H1 (cell line): ENCODE measurements around the gene ARSB. TPM values are rescaled to one million over a fixed set of nuclear protein-coding genes. Genes with fewer than 3 reads are reported as not detected.

Experiments used
- CHD7 ChIP-seq: fragments of 300-600 bp; sonication (generic); IDR thresholded peaks from 2 replicates; pipeline ENCODE4 v1.7.1; 2012; ENCODE audit warnings: low read length, moderate library complexity, mild to moderate bottlenecking, inconsistent platforms; ENCODE audit not compliant: insufficient replicate concordance
- polyA plus RNA-seq, 7 experiments: library from polyadenylated mRNA; depleted of rRNA in 3 of 7; stranded (reverse) in 5 of 7; unstranded in 2 of 7; fragments of >200 nt in 5 of 7; fragments of 200-250 nt in 2 of 7; gene quantifications; 1 replicate in 5 of 7; 2 replicates in 1 of 7; 4 replicates in 1 of 7; pipeline versions ENCODE4 v1.2.1 to v1.2.3, GENCODE V29; 2011 to 2013; ENCODE audit warnings: missing spikeins in 2 of 7, mixed read lengths in 2 of 7
- total RNA-seq: library from RNA; stranded (reverse); fragmentation: NEBNext Ultra II Directional; extraction: Animal tissue kit (Norgen Biotek cat#: 25700); gene quantifications from 2 replicates; pipeline ENCODE4 v1.2.1, GENCODE V29; 2021

Gene ARSB
- total and polyA plus RNA-seq, 2 of the 8 experiments (the other 6 are each of a cell fraction or from before 2014, with no cell fraction given), result 6.4 to 13.9 TPM

GRCh38 chr5:78791501-78792100 is 193.5 kb downstream of the ARSB start (continued):
- TF ChIP-seq CHD7, result no peak
- TF ChIP-seq, all 59 proteins: peak for 0
